ENCODE results near the gene ELAVL1. TPM values are rescaled to one million over a fixed set of nuclear protein-coding genes. Genes with fewer than 3 reads are reported as not detected.
"Not testable (repeated sequence)": the region's sequence is repeated elsewhere in the genome, so short reads cannot be mapped to it uniquely, and the experiment has no call there.

Gene ELAVL1
- total RNA-seq, 1 donor from 2014 or later = 89.6 TPM

- Mint-ChIP-seq H3K36me3 (ENCODE audit: unreplicated experiment) (peaks cover 33% of the 10 kb centered on the region), H3K9me3 (ENCODE audit: unreplicated experiment) (no peaks in the 10 kb centered on the region), H3K4me3 (ENCODE audit: unreplicated experiment) (no peak overlapping the region), H3K4me1 (ENCODE audit: unreplicated experiment) (no peaks in the 10 kb centered on the region), H3K27me3 (ENCODE audit: unreplicated experiment) (no peaks in the 10 kb centered on the region), H3K27ac (ENCODE audit: unreplicated experiment) (no peak overlapping the region)
- no peak for DNase-seq (ENCODE audit: extremely low spot score, unreplicated experiment)
- TF ChIP-seq CTCF (IDR thresholded peaks at IDR 0.05) = no peak
Observed at GRCh38 chr19:7963566-7963965, 41.9 kb downstream of the ELAVL1 start.

DNA sequence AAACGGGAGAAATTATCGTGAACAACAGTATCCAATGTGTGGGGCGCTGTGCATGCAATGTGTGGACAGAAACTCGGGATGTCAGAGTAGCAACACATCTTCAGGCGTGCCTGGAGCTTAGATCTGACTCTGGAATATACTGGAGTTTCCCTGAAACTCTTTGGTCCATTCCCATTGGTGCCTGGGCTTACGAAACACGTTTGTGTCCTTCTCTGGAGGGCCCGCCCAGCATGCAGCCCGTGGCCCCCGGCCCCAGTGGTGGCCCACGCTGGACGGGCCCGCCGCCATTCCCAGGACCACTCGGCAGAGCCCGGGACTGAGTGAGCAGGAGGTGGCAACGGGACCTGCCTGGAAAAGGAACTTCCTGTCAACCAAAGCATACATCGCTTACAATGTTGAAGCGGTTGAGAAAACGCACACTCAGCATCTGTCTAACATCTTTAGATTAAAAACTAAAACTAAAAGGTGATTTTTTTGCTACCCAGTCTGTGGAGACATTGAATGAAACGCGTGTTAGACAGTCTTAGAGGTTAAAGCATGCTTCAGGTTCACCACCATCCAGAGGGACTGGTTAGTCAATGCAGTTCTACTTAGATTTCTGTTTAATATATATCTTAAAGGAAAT, 42.7 kb downstream of the ELAVL1 start:
- no peak for TF ChIP-seq CTCF (IDR thresholded peaks at IDR 0.05)
- H3K9me3 Mint-ChIP-seq (ENCODE audit: unreplicated experiment) = no peaks in the 10 kb centered on the region
- H3K4me1 Mint-ChIP-seq (ENCODE audit: unreplicated experiment) = no peaks in the 10 kb centered on the region
- H3K27me3 Mint-ChIP-seq (ENCODE audit: unreplicated experiment) = no peaks in the 10 kb centered on the region
- no peak overlapping the region for H3K4me3 Mint-ChIP-seq (ENCODE audit: unreplicated experiment)
- peaks cover 37% of the 10 kb centered on the region for H3K36me3 Mint-ChIP-seq (ENCODE audit: unreplicated experiment)
- no peak overlapping the region for H3K27ac Mint-ChIP-seq (ENCODE audit: unreplicated experiment)
- DNase-seq (ENCODE audit: extremely low spot score, unreplicated experiment) = no peak

- no peak for DNase-seq (ENCODE audit: extremely low spot score, unreplicated experiment)
- H3K9me3 Mint-ChIP-seq (ENCODE audit: unreplicated experiment) = no peaks in the 10 kb centered on the region
- no peak for TF ChIP-seq CTCF (IDR thresholded peaks at IDR 0.05)
- H3K27me3 Mint-ChIP-seq (ENCODE audit: unreplicated experiment) = no peaks in the 10 kb centered on the region
- peaks cover 33% of the 10 kb centered on the region for H3K36me3 Mint-ChIP-seq (ENCODE audit: unreplicated experiment)
- H3K4me1 Mint-ChIP-seq (ENCODE audit: unreplicated experiment) = no peaks in the 10 kb centered on the region
- H3K4me3 Mint-ChIP-seq (ENCODE audit: unreplicated experiment) = no peak overlapping the region
- no peak overlapping the region for H3K27ac Mint-ChIP-seq (ENCODE audit: unreplicated experiment)
Observed at GRCh38 chr19:7961920-7962626, 43.4 kb downstream of the ELAVL1 start.

- not testable (repeated sequence) for H3K9me3 Mint-ChIP-seq (ENCODE audit: unreplicated experiment); H3K4me1 Mint-ChIP-seq (ENCODE audit: unreplicated experiment); H3K27me3 Mint-ChIP-seq (ENCODE audit: unreplicated experiment); DNase-seq (ENCODE audit: extremely low spot score, unreplicated experiment); H3K27ac Mint-ChIP-seq (ENCODE audit: unreplicated experiment); H3K4me3 Mint-ChIP-seq (ENCODE audit: unreplicated experiment)
- H3K36me3 Mint-ChIP-seq (ENCODE audit: unreplicated experiment) = peaks cover 32% of the 10 kb centered on the region
Observed at GRCh38 chr19:7961082-7961481, 44.4 kb downstream of the ELAVL1 start.

DNA sequence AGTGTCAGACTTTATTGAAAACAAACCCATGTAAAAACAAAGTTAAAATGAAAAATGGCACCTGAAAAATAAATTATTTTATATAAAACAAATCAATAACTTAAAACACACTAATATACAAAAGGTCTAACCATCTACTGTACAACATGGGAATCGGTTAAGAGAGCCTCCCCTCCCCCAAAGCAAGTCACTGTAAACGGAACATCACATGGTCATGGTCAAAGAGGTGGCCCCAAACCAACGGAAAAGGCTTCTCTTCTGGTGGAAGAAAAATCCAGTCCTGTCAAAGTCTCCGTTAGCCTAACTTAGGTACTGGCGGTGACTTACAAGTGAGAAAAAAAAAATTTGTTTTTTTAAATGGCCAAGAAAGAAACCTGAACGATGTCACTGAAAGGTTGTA, 46.2 kb downstream of the ELAVL1 start:
- H3K4me1 Mint-ChIP-seq (ENCODE audit: unreplicated experiment) = no peaks in the 10 kb centered on the region
- peaks cover 24% of the 10 kb centered on the region for H3K36me3 Mint-ChIP-seq (ENCODE audit: unreplicated experiment)
- no peak overlapping the region for H3K4me3 Mint-ChIP-seq (ENCODE audit: unreplicated experiment)
- no peaks in the 10 kb centered on the region for H3K27me3 Mint-ChIP-seq (ENCODE audit: unreplicated experiment)
- H3K27ac Mint-ChIP-seq (ENCODE audit: unreplicated experiment) = no peak overlapping the region
- TF ChIP-seq CTCF (IDR thresholded peaks at IDR 0.05) = no peak
- DNase-seq (ENCODE audit: extremely low spot score, unreplicated experiment) = no peak
- no peaks in the 10 kb centered on the region for H3K9me3 Mint-ChIP-seq (ENCODE audit: unreplicated experiment)
